Activated T-cell treated with anti-CD3 and anti-CD28 coated beads, Interleukin-2, amount 50 U/mL, for 24 hours (primary cell): ENCODE data around the gene KCNK13.
A peak's percentile ranks its signal among the peaks of the same experiment; 100 is the strongest.
"Not testable (repeated sequence)": the region's sequence is repeated elsewhere in the genome, so short reads cannot be mapped to it uniquely, and the experiment has no call there.

Experiments
- DNase-seq: peaks from one replicate; pipeline ENCODE4 v3.0.0-alpha.2; 2020
- H3K27ac Mint-ChIP-seq: 2 replicates; pipeline ENCODE4 v1.8.0; 2020; ENCODE audit warnings: mild to moderate bottlenecking, mixed read lengths
- H3K27me3 Mint-ChIP-seq: 2 replicates; pipeline ENCODE4 v1.8.0; 2020; ENCODE audit warnings: mixed read lengths
- H3K36me3 Mint-ChIP-seq: 2 replicates; pipeline ENCODE4 v1.8.0; 2020; ENCODE audit warnings: low read depth, mixed read lengths
- H3K4me1 Mint-ChIP-seq: 2 replicates; pipeline ENCODE4 v1.8.0; 2020; ENCODE audit warnings: low read depth, mixed read lengths
- H3K4me3 Mint-ChIP-seq: 2 replicates; pipeline ENCODE4 v1.8.0; 2020; ENCODE audit warnings: mild to moderate bottlenecking, moderate library complexity, mixed read lengths
- H3K9me3 Mint-ChIP-seq: 2 replicates; pipeline ENCODE4 v1.8.0; 2020; ENCODE audit warnings: mixed read lengths

Gene KCNK13

GRCh38 chr14:90050271-90050670, 11.5 kb upstream of the KCNK13 start:
- Mint-ChIP-seq H3K36me3 (peaks cover 30% of the 10 kb centered on the region), H3K27ac (no peak overlapping the region), H3K27me3 (peaks cover 37% of the 10 kb centered on the region), H3K9me3 (no peaks in the 10 kb centered on the region), H3K4me3 (no peak overlapping the region), H3K4me1 (peaks cover 6% of the 10 kb centered on the region)
- DNase-seq: no peak

- no peak overlapping the region for H3K4me3 Mint-ChIP-seq
- H3K9me3 Mint-ChIP-seq: no peaks in the 10 kb centered on the region
- DNase-seq: no peak
- peaks cover 3% of the 10 kb centered on the region for H3K36me3 Mint-ChIP-seq
- H3K27ac Mint-ChIP-seq: no peak overlapping the region
- H3K4me1 Mint-ChIP-seq: no peaks in the 10 kb centered on the region
- peaks cover 59% of the 10 kb centered on the region for H3K27me3 Mint-ChIP-seq
Observed at GRCh38 chr14:90053044-90053443, 8.8 kb upstream of the KCNK13 start.

GRCh38 chr14:90054803-90055202, 7.0 kb upstream of the KCNK13 start:
- Mint-ChIP-seq H3K27ac (no peak overlapping the region), H3K9me3 (no peaks in the 10 kb centered on the region), H3K27me3 (peaks cover 75% of the 10 kb centered on the region), H3K4me1 (peaks cover 9% of the 10 kb centered on the region), H3K36me3 (no peaks in the 10 kb centered on the region), H3K4me3 (no peak overlapping the region)
- DNase-seq: no peak

GRCh38 chr14:90056826-90057225, 5.0 kb upstream of the KCNK13 start:
- Mint-ChIP-seq H3K4me3 (no peak overlapping the region), H3K27ac (no peak overlapping the region), H3K9me3 (no peaks in the 10 kb centered on the region), H3K4me1 (peaks cover 17% of the 10 kb centered on the region), H3K27me3 (peaks cover 82% of the 10 kb centered on the region), H3K36me3 (no peaks in the 10 kb centered on the region)
- no peak for DNase-seq

GRCh38 chr14:90058876-90059458, 2.8 kb upstream of the KCNK13 start:
- peaks cover 85% of the 10 kb centered on the region for H3K27me3 Mint-ChIP-seq
- no peaks in the 10 kb centered on the region for H3K36me3 Mint-ChIP-seq
- no peak for DNase-seq
- H3K4me3 Mint-ChIP-seq: no peak overlapping the region
- H3K9me3 Mint-ChIP-seq: no peaks in the 10 kb centered on the region
- H3K27ac Mint-ChIP-seq: no peak overlapping the region
- H3K4me1 Mint-ChIP-seq: peaks cover 27% of the 10 kb centered on the region

- H3K36me3 Mint-ChIP-seq: no peaks in the 10 kb centered on the region
- H3K9me3 Mint-ChIP-seq: no peaks in the 10 kb centered on the region
- peaks cover 27% of the 10 kb centered on the region for H3K4me1 Mint-ChIP-seq
- DNase-seq: peak; percentile 73
- peaks cover 83% of the 10 kb centered on the region for H3K27me3 Mint-ChIP-seq
- peak overlapping the region; percentile 72 for H3K4me3 Mint-ChIP-seq
- no peak overlapping the region for H3K27ac Mint-ChIP-seq
Observed at GRCh38 chr14:90060312-90060964, 1.4 kb upstream of the KCNK13 start.

- H3K4me3 Mint-ChIP-seq: peak overlapping the region; percentile 72
- DNase-seq: no peak
- H3K27me3 Mint-ChIP-seq: peaks cover 78% of the 10 kb centered on the region
- H3K27ac Mint-ChIP-seq: no peak overlapping the region
- H3K4me1 Mint-ChIP-seq: peaks cover 27% of the 10 kb centered on the region
- H3K36me3 Mint-ChIP-seq: no peaks in the 10 kb centered on the region
- no peaks in the 10 kb centered on the region for H3K9me3 Mint-ChIP-seq
Observed at GRCh38 chr14:90060965-90061684, 669 bp upstream of the KCNK13 start.

- Mint-ChIP-seq H3K27me3 (peaks cover 79% of the 10 kb centered on the region), H3K4me1 (peaks cover 27% of the 10 kb centered on the region), H3K4me3 (peak overlapping the region; percentile 69), H3K27ac (no peak overlapping the region), H3K9me3 (no peaks in the 10 kb centered on the region), H3K36me3 (no peaks in the 10 kb centered on the region)
- peak; percentile 42 for DNase-seq
Observed at GRCh38 chr14:90062127-90062794, 467 bp downstream of the KCNK13 start.

- Mint-ChIP-seq H3K36me3 (no peaks in the 10 kb centered on the region), H3K4me1 (peaks cover 27% of the 10 kb centered on the region)
Observed at GRCh38 chr14:90062822-90063539, 1.2 kb downstream of the KCNK13 start.

GRCh38 chr14:90072350-90072749, 10.6 kb downstream of the KCNK13 start:
- H3K4me3 Mint-ChIP-seq: no peak overlapping the region
- no peaks in the 10 kb centered on the region for H3K9me3 Mint-ChIP-seq
- peaks cover 54% of the 10 kb centered on the region for H3K27me3 Mint-ChIP-seq
- no peak overlapping the region for H3K27ac Mint-ChIP-seq
- H3K4me1 Mint-ChIP-seq: no peaks in the 10 kb centered on the region
- DNase-seq: no peak
- H3K36me3 Mint-ChIP-seq: no peaks in the 10 kb centered on the region

More at GRCh38 chr14:90062822-90063539, 1.2 kb downstream of the KCNK13 start:
- Mint-ChIP-seq H3K4me3 (peak overlapping the region; percentile 69), H3K27ac (no peak overlapping the region), H3K9me3 (no peaks in the 10 kb centered on the region), H3K27me3 (peaks cover 83% of the 10 kb centered on the region)
- no peak for DNase-seq

- Mint-ChIP-seq H3K4me1 (no peaks in the 10 kb centered on the region), H3K36me3 (no peaks in the 10 kb centered on the region), H3K27me3 (peaks cover 52% of the 10 kb centered on the region), H3K4me3 (no peak overlapping the region), H3K27ac (no peak overlapping the region), H3K9me3 (no peaks in the 10 kb centered on the region)
- no peak for DNase-seq
Observed at GRCh38 chr14:90079576-90079975, 17.8 kb downstream of the KCNK13 start.

- Mint-ChIP-seq H3K27ac (no peak overlapping the region), H3K27me3 (peaks cover 43% of the 10 kb centered on the region), H3K36me3 (no peaks in the 10 kb centered on the region), H3K4me3 (no peak overlapping the region), H3K9me3 (no peaks in the 10 kb centered on the region), H3K4me1 (no peaks in the 10 kb centered on the region)
- no peak for DNase-seq
Observed at GRCh38 chr14:90087433-90087832, 25.6 kb downstream of the KCNK13 start.

GRCh38 chr14:90088176-90088575, 26.4 kb downstream of the KCNK13 start:
- no peak overlapping the region for H3K4me3 Mint-ChIP-seq
- H3K9me3 Mint-ChIP-seq: no peaks in the 10 kb centered on the region
- H3K36me3 Mint-ChIP-seq: no peaks in the 10 kb centered on the region
- DNase-seq: no peak
- H3K27me3 Mint-ChIP-seq: peaks cover 48% of the 10 kb centered on the region
- no peak overlapping the region for H3K27ac Mint-ChIP-seq
- no peaks in the 10 kb centered on the region for H3K4me1 Mint-ChIP-seq

- not testable (repeated sequence) for H3K4me1 Mint-ChIP-seq, DNase-seq, H3K27ac Mint-ChIP-seq, H3K9me3 Mint-ChIP-seq, H3K4me3 Mint-ChIP-seq, H3K36me3 Mint-ChIP-seq
- peaks cover 44% of the 10 kb centered on the region for H3K27me3 Mint-ChIP-seq
Observed at GRCh38 chr14:90089486-90089885, 27.7 kb downstream of the KCNK13 start.
